Coronary artery (tissue), 2 donors: ENCODE measurements around the gene TMEM244.
"Not testable (repeated sequence)": the region's sequence is repeated elsewhere in the genome, so short reads cannot be mapped to it uniquely, and the experiment has no call there.

ENCODE experiments used
- DNase-seq: peaks from one replicate; pipeline ENCODE4 v3.0.0-alpha.2; 2017; ENCODE audit warnings: low spot score
- H3K27ac ChIP-seq, 2 donors: fragments of 200-600 bp; sonication (generic); one replicate each; pipeline ENCODE4 v1.5.1; 2016 to 2019
- H3K4me3 ChIP-seq: fragments of 200-600 bp; sonication (generic); 2 replicates; pipeline ENCODE4 v1.5.1; 2016; ENCODE audit warnings: mild to moderate bottlenecking, moderate library complexity
- TF ChIP-seq, protein P1 (sequence below): fragments of 200-600 bp; sonication (generic); IDR thresholded peaks from one replicate; pipeline ENCODE4 v1.5.1; 2019; ENCODE audit warnings: antibody characterized with exemption

Gene TMEM244

DNA sequence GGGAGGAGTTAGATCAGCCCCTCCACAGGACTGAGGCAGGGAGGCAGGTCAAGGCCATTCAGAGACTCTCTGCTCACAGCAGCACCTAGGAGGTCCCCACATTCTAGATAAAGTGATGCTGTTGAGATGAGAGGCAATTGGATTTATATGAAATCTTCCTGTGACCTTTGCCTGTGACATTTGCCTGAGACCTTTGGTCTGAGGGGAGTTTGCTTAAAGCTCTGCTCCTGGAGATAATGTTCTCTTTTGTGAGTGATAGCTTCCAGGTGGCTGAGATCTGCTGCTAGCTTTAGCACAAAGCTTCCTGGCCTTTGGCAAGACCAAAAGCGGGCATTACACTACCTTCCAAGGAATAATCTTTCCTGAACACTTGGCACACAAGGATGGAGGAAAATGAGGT lies 43.3 kb downstream of the TMEM244 start:
- TF ChIP-seq, protein P1, sequence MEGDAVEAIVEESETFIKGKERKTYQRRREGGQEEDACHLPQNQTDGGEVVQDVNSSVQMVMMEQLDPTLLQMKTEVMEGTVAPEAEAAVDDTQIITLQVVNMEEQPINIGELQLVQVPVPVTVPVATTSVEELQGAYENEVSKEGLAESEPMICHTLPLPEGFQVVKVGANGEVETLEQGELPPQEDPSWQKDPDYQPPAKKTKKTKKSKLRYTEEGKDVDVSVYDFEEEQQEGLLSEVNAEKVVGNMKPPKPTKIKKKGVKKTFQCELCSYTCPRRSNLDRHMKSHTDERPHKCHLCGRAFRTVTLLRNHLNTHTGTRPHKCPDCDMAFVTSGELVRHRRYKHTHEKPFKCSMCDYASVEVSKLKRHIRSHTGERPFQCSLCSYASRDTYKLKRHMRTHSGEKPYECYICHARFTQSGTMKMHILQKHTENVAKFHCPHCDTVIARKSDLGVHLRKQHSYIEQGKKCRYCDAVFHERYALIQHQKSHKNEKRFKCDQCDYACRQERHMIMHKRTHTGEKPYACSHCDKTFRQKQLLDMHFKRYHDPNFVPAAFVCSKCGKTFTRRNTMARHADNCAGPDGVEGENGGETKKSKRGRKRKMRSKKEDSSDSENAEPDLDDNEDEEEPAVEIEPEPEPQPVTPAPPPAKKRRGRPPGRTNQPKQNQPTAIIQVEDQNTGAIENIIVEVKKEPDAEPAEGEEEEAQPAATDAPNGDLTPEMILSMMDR, result no peak
- Histone ChIP-seq H3K27ac (no peak overlapping the region), H3K4me3 (no peak overlapping the region)
- DNase-seq, result no peak

DNA sequence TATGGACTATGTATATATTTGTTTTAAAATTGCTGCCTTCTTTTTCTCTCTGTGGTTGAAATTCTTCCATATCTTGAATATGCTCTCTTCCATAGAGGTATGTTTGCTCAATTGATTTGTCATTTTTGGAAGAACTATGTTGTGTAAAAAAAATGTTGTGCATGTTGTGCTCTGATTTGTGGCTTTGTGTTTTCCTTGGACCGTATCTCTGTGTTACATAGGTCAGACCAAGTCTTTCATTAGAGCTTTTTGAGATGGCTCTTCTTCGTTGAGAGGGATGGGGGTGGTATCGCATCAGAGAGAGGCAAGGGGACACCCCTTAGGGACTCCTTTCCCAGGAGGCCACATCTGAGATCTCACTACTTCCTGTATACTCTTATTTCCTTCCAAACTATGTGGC lies 43.8 kb downstream of the TMEM244 start:
- DNase-seq, result no peak
- no peak overlapping the region for H3K4me3 ChIP-seq
- TF ChIP-seq, protein P1, result no peak

DNA sequence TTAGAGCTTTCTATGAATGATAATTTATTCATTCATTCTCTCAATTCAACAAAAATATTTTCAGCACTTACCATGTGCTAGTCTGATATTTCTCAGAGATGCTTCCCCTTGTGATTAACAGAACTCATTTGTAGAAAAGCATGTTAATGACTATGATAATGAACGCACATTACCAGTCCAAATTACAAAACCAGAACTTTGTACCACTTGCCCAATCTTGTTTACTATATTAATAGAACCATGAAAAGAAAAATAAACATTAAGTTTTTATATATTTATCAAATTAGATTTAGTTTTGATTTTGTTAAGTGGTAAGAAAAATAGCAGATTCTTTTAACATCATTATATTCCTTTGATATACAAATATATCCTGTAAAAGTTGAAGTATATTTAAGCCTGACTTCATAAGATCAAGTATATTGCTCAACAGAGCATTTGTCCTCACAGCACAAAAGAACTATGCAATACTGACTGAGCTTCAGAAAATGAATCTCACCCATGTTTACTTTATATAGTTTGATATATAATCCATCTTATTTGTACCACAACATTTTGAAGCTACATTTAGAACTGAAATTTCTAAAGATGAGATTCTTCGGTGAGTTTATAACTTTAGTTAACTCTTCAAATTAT lies 48.9 kb downstream of the TMEM244 start:
- no peak overlapping the region for H3K27ac ChIP-seq
- DNase-seq, result no peak
- TF ChIP-seq, protein P1, result no peak

More for the DNA sequence above, 43.8 kb downstream of the TMEM244 start:
- H3K27ac ChIP-seq, result no peak overlapping the region

DNA sequence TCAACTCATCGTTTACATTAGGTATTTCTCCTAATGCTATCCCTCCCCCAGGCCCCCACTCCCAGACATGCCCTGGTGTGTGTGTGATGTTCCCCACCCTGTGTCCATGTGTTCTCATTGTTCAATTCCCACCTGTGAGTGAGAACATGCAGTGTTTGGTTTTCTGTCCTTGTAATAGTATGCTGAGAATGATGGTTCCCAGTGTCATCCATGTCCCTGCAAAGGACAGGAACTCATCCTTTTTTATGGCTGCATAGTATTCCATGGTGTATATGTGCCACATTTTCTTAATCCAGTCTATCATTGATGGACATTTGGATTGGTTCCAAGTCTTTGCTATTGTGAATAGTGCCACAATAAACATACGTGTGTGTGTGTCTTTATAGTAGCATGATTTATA lies 54.0 kb downstream of the TMEM244 start:
- H3K4me3 ChIP-seq, DNase-seq, H3K27ac ChIP-seq: not testable (repeated sequence)

More for the DNA sequence above, 48.9 kb downstream of the TMEM244 start:
- no peak overlapping the region for H3K4me3 ChIP-seq

DNA sequence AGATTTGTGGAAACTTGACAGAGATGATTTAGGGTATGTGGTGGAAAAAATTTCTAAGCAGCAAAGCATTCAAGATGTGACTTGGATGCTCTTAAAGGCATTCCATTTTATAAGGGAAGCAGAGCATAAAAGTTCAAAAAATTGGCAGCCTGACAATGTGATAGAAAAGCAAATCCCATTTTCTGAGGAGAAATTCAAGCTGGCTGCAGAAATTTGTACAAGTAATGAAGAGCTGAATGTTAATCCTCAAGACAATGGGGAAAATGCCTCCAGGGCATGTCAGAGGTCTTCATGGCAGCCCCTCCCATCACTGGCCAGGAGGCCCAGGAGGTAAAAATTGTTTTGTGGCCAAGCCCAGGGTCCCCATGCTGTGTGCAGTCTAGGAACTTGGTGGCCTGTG lies 58.2 kb downstream of the TMEM244 start:
- not testable (repeated sequence) for H3K27ac ChIP-seq, H3K4me3 ChIP-seq, DNase-seq

DNA sequence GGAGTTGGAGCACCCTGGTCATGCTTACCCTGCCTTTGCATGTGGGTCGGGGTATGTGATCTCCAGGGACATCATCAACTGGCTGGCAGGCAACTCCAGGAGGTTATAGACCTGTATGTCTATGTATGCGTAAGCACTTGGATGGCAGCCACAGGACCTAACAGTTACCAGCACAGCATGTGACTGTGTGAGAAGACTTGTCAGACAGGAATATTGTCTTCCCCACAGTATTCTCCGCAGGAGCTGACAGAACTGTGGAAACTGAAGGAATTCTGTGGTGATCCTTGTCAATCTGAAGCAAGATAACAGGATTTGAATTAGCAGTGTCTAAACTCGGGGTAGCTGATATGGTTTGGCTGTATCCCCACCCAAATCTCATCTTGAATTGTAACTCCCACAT lies 59.2 kb downstream of the TMEM244 start:
- TF ChIP-seq, protein P1, result no peak
- DNase-seq, result no peak
- no peak overlapping the region for H3K4me3 ChIP-seq
- H3K27ac ChIP-seq, result no peak overlapping the region

DNA sequence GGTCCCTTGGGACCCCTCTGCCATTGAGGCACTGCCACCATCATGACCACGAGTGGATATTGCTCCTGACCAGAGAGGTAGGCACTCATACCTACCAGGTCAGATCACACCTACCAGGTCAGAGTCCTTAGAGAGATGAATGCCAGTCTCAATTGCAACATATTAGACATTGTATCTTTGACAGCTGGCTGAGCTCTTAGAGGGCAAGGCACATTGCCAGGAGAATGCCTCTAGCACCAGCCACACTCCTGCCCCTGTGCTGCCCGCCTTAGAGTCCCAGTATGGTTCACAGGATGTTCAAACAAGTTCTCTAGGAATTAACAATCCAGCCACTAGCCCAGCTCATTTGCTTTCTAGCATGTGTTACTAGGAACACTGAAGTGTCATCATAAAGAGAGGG lies 65.9 kb downstream of the TMEM244 start:
- Histone ChIP-seq H3K4me3 (no peak overlapping the region), H3K27ac (no peak overlapping the region)
- no peak for DNase-seq
- TF ChIP-seq, protein P1, result no peak

DNA sequence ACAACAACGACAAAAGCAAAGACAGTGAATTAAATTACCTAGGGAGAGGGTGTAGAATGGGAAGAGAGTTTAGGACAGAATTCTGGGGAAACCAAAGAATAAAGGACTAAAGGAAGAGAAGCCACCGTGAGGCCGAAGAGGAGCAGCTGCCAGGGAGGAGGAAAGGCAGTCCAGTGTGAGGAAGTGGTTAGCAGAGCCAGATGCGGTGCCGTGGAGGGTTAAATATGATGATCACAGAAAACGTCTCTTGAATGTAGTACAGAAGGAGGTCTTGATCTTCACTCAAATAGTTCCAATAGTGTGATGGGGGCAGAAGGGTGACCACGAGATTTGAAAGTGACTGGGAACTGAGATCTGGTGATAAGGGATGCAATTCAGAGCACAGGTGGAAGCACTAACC lies 67.7 kb downstream of the TMEM244 start:
- H3K4me3 ChIP-seq, result no peak overlapping the region
- H3K27ac ChIP-seq, result no peak overlapping the region
- TF ChIP-seq, protein P1, result no peak
- DNase-seq, result no peak
